GM19099 (cell line): ENCODE data around the gene S100A8.

Source experiments
- POLR2A ChIP-seq: IDR thresholded peaks from 3 replicates; pipeline ENCODE4 v1.6.1; 2011; ENCODE audit warnings: low read depth; ENCODE audit not compliant: insufficient read length; ENCODE audit errors: extremely low read depth

Gene S100A8

DNA sequence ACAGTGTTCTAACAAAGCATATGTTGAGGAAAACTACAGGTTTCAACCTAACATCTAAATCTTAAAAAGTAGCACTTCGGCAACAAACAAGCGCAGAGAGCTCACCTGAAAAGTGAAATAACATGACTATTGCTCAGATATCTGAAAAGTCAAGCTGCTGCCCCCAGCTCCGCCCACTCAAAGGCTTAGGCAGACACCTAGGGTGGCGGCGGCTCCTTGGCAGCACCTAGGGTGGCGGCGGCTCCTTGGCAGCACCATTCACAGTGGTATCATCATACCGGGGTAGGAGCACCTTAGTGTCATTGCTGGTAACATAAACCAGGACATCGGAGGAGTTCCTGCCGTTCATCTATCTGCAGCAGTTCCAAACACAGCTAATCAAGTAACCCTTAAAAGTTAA, 11.3 kb downstream of the S100A8 start:
- no peak for TF ChIP-seq POLR2A

DNA sequence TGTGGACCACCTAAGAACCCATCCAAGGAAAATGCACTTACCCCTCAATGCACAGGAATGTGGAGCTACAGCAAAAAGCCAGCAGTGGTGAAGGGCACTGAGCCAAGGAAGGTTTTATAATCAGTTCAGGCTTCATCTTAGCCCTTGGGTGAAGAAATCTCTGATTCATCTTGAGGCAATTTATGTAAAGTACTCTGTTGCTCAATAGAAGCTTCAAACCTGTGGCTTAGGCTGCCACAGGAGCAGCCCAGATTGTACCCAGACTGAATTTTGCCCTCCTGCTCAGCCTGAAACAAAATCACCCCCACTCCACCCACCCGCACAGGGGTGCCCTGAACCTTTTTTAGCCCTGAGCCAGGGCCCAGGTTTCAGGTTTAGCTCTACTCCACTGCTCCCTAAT, 15.4 kb downstream of the S100A8 start, which contains the start of gene S100A12:
TSS of gene S100A12 (minus strand) at position 111 of the 400 bp plus-strand sequence. CDS start 1,029 bp downstream, outside the sequence.
- TF ChIP-seq POLR2A = no peak

- TF ChIP-seq POLR2A = no peak
Observed at GRCh38 chr1:153374071-153374470, 16.8 kb downstream of the S100A8 start.

GRCh38 chr1:153372571-153372970, 18.3 kb downstream of the S100A8 start:
- no peak for TF ChIP-seq POLR2A

- TF ChIP-seq POLR2A = no peak
Observed at GRCh38 chr1:153371231-153371630, 19.6 kb downstream of the S100A8 start.

GRCh38 chr1:153370146-153370545, 20.7 kb downstream of the S100A8 start:
- no peak for TF ChIP-seq POLR2A

- no peak for TF ChIP-seq POLR2A
Observed at GRCh38 chr1:153368495-153368894, 22.4 kb downstream of the S100A8 start.

DNA sequence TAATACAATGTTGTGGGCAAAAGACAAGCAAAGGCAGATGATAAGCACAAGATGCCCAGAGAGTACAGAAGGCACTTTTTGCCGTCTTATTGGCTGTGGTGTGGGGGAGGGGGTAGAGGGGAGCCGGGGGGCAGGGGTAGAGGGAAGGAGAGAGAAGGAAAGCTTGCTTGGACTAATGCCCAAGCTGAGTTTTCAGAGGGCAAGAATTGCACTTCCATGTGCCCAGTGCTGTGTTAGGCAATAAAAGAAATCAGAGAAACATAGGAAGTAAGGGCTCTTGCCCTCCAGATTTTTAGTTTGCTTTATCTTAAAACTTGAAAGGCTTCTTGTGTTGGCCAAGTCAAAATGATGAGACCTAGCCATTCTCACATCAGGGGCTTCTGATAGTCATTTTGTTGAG, 23.8 kb downstream of the S100A8 start:
- no peak for TF ChIP-seq POLR2A

GRCh38 chr1:153366261-153366660, 24.6 kb downstream of the S100A8 start:
- no peak for TF ChIP-seq POLR2A

DNA sequence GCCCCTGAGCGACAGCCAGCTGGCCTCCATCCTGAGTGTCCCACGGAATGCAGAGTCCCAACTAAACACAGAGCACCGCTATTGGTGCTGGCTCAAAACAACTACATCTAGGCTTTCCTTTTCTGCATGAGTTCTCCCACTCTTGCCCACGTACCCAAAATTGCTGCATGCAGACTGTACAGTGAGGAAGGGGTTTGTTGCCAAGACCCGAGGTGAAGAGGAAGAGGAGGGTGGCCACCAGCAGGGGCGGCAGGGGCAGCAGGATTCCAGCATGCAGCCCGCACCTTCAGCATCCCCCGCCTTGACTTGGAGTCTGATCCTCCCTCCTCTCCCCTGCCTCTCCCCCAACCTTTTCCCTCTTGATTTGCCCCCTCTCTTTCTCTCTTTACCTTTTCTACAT, 25.2 kb downstream of the S100A8 start:
- no peak for TF ChIP-seq POLR2A

GRCh38 chr1:153364766-153365666, 25.9 kb downstream of the S100A8 start:
- no peak for TF ChIP-seq POLR2A

GRCh38 chr1:153364156-153364555, 26.7 kb downstream of the S100A8 start:
- TF ChIP-seq POLR2A = no peak

GRCh38 chr1:153363641-153364040, 27.2 kb downstream of the S100A8 start:
- TF ChIP-seq POLR2A = no peak

DNA sequence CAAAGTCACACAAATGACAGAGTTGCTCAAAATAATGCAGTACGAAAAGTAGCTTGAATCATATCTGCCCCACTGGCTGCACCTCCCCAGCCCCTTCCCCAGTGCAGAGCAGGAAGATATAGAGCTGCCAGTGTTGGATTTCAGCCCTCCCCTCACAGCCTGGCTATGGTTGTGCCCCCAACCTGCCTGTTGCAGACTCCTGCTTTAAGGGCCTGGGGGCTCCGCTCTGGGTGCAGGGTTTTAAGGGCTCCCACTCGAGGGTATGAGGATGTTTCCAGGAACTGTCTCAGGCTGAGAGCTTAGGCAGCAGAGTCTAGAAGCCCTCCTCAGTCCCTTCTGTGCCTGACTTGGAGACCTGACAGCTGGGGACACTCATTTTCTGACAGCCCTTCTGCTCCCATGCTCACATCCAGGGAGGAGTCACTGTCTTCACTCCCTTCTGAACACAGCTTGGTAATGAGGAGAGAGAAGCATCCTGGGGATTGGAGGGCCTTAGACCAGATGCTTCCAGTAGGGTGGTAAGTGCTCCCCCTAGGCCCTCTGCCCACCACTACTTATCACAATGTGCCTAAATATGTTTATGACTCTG, 28.6 kb downstream of the S100A8 start:
- TF ChIP-seq POLR2A = no peak

DNA sequence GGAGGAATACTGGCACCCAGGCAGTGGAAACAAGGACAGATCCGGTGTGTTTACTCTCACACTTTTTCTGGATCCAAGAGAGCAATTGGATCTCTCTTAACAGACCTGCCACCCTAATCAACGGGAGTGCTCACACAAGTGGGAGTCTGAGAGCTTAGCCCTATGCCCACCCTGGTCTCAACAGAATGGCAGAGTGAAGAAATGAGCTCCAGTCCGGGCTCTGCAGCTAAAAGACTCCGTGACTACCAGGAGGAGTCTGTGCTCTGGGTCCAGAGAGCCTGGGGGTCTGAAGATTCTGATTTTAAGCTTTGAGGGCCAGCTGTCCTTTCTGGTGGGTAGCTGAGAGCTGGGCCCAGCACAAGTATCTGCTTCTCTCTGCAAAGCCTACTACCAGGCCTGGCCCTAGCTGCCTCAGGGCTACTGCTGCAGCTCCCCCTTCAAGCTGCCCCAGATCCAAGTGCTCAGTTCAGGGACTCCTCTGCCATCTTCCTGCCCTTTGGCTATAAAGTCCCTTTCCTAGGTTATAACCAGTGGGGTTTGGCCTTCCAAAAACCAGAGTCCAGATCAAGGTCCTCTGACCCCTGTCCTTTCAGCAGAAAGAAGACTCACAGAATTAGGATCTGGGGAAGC, 29.3 kb downstream of the S100A8 start:
- no peak for TF ChIP-seq POLR2A
